Activated naive CD8-positive, alpha-beta T cell (primary cell): Measurements from ENCODE around the gene GLS.
A peak's percentile ranks its signal among the peaks of the same experiment; 100 is the strongest.

ENCODE experiments used
- H3K27ac Mint-ChIP-seq: one replicate; pipeline ENCODE4 v1.8.0; 2021; ENCODE audit warnings: mixed read lengths
- H3K27me3 Mint-ChIP-seq: one replicate; pipeline ENCODE4 v1.8.0; 2021; ENCODE audit warnings: mixed read lengths
- H3K36me3 Mint-ChIP-seq: one replicate; pipeline ENCODE4 v1.8.0; 2021; ENCODE audit warnings: mixed read lengths
- H3K4me1 Mint-ChIP-seq: one replicate; pipeline ENCODE4 v1.8.0; 2021; ENCODE audit warnings: low read depth, mixed read lengths
- H3K4me3 Mint-ChIP-seq: one replicate; pipeline ENCODE4 v1.8.0; 2021; ENCODE audit warnings: mild to moderate bottlenecking, mixed read lengths
- H3K9me3 Mint-ChIP-seq: one replicate; pipeline ENCODE4 v1.8.0; 2021; ENCODE audit warnings: low read depth, mixed read lengths

The GLS gene

DNA sequence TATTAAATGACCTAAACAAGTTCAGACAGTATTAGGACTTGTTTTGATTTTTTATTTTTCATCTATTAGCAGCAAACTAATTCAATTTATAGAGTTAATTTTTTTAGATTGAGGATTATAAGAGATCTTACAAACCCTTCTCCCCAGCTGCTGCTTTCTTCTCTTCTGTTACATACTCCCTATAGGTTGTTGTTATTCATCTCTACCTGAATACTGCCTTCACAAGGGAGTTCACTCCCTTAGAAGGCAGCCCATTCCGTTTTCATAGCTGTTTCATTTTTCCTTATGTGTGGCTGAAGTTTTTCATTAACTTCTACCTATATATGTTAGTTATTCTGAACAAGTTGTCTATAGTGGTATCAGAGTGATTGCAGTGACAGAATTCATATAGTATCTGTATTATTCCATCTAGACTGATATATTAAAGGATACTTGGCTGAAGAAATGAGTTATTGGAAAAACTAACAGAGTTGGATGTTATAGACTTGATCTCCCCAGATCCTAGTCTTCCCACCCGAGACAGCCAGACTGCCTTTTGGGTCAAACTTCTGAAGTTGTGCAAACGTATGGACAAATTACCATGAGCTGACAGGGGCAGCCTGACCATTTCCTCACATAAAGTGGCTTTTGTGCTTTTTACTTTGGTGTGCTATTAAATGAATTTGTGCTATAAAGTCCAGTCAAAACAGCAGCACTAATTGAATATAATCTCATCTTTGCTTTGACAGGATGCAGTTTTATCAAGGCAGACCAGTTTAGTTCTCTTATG, 8.7 kb downstream of the GLS start:
- H3K27me3 Mint-ChIP-seq = no peaks in the 10 kb centered on the region
- H3K9me3 Mint-ChIP-seq = no peaks in the 10 kb centered on the region
- H3K36me3 Mint-ChIP-seq = peaks cover 18% of the 10 kb centered on the region
- peak overlapping the region; percentile 76 for H3K4me3 Mint-ChIP-seq
- H3K27ac Mint-ChIP-seq = peak overlapping the region; percentile 82
- peaks cover 86% of the 10 kb centered on the region for H3K4me1 Mint-ChIP-seq

- Mint-ChIP-seq H3K4me1 (peaks cover 77% of the 10 kb centered on the region), H3K36me3 (peaks cover 18% of the 10 kb centered on the region), H3K9me3 (no peaks in the 10 kb centered on the region), H3K4me3 (peak overlapping the region; percentile 20), H3K27me3 (no peaks in the 10 kb centered on the region), H3K27ac (peak overlapping the region; percentile 79)
These were observed 10.8 kb downstream of the GLS start for GRCh38 chr2:190891372-190891771.

GRCh38 chr2:190891889-190892288, 11.3 kb downstream of the GLS start:
- peak overlapping the region; percentile 89 for H3K27ac Mint-ChIP-seq

DNA sequence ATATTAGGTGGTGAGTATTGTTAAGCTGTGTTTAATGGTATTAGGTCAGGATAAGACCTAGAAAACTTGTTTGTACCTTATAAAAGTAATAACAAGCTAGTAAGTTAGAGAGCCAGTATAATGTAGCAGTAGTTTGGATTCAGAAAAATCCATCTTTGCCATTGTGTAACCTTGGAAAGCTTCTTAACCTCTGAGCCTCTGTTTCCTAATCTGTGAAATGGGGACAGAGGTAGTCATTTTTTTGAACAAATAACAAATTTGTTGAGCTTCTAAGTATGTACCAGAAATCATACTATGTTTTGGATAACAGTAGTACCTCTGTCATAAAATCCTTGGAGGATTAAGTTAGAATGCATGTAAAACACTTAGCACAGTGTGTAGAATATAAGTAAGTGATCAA, 12.5 kb downstream of the GLS start:
- Mint-ChIP-seq H3K4me1 (peaks cover 64% of the 10 kb centered on the region), H3K4me3 (no peak overlapping the region), H3K36me3 (peaks cover 18% of the 10 kb centered on the region), H3K9me3 (no peaks in the 10 kb centered on the region), H3K27me3 (no peaks in the 10 kb centered on the region), H3K27ac (peak overlapping the region; percentile 22)

More at GRCh38 chr2:190891889-190892288, 11.3 kb downstream of the GLS start:
- Mint-ChIP-seq H3K27me3 (no peaks in the 10 kb centered on the region), H3K9me3 (no peaks in the 10 kb centered on the region), H3K4me3 (no peak overlapping the region), H3K36me3 (peaks cover 21% of the 10 kb centered on the region), H3K4me1 (peaks cover 76% of the 10 kb centered on the region)

GRCh38 chr2:190896477-190896876, 15.9 kb downstream of the GLS start:
- Mint-ChIP-seq H3K27ac (peak overlapping the region; percentile 36), H3K9me3 (no peaks in the 10 kb centered on the region), H3K4me3 (no peak overlapping the region), H3K27me3 (no peaks in the 10 kb centered on the region), H3K36me3 (peaks cover 8% of the 10 kb centered on the region), H3K4me1 (peaks cover 33% of the 10 kb centered on the region)

- peaks cover 20% of the 10 kb centered on the region for H3K4me1 Mint-ChIP-seq
- H3K36me3 Mint-ChIP-seq = peaks cover 15% of the 10 kb centered on the region
- no peak overlapping the region for H3K4me3 Mint-ChIP-seq
- no peaks in the 10 kb centered on the region for H3K9me3 Mint-ChIP-seq
- no peaks in the 10 kb centered on the region for H3K27me3 Mint-ChIP-seq
- peak overlapping the region; percentile 64 for H3K27ac Mint-ChIP-seq
These were observed 23.3 kb downstream of the GLS start for GRCh38 chr2:190903693-190904450.

GRCh38 chr2:190904640-190905261, 24.1 kb downstream of the GLS start:
- Mint-ChIP-seq H3K4me1 (peaks cover 22% of the 10 kb centered on the region), H3K9me3 (no peaks in the 10 kb centered on the region), H3K36me3 (peaks cover 15% of the 10 kb centered on the region), H3K27ac (peak overlapping the region; percentile 8), H3K4me3 (no peak overlapping the region), H3K27me3 (no peaks in the 10 kb centered on the region)

DNA sequence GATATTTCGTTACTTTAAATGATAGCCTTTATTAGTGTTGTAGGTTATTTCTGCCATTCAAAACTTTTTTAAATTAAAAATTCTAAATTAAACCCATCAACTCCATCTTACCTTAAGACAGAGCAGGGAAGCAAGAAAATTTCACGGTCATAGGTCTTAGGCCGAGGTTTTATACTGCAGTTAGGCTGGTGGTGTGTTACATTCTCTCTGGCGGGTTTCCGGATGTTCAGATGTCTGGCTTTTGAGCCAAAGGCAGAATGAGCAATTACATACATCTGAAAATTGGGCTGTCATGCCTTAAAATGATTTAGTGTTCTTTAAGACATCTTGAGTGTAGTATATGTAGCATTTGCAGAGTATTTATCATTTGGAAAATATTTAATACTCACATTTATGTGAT, 27.9 kb downstream of the GLS start:
- no peak overlapping the region for H3K4me3 Mint-ChIP-seq
- peaks cover 45% of the 10 kb centered on the region for H3K4me1 Mint-ChIP-seq
- peak overlapping the region; percentile 18 for H3K27ac Mint-ChIP-seq
- no peaks in the 10 kb centered on the region for H3K27me3 Mint-ChIP-seq
- H3K9me3 Mint-ChIP-seq = no peaks in the 10 kb centered on the region
- peaks cover 18% of the 10 kb centered on the region for H3K36me3 Mint-ChIP-seq

DNA sequence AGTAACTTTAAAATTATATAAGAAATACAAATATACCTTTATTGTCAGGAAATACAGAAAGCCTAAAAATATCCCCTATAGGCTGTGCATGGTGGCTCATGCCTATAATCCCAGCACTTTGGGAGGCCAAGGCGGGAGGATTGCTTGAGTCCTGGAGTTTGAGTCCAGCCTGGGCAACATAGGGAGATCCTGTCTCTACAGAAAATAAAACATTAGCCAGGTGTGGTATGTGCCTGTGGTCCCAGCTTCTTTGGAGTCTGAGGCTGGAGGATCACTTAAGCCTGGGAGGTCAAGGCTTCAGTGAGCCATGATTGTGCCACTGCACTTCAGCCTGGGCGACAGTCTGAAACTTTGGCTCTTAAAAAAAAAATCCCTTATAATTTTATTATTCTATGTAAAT, 29.1 kb downstream of the GLS start:
- Mint-ChIP-seq H3K36me3 (peaks cover 21% of the 10 kb centered on the region), H3K27me3 (no peaks in the 10 kb centered on the region), H3K4me1 (peaks cover 41% of the 10 kb centered on the region), H3K27ac (no peak overlapping the region), H3K4me3 (no peak overlapping the region), H3K9me3 (no peaks in the 10 kb centered on the region)

GRCh38 chr2:190910341-190911136, 29.9 kb downstream of the GLS start:
- H3K27me3 Mint-ChIP-seq = no peaks in the 10 kb centered on the region
- H3K36me3 Mint-ChIP-seq = peaks cover 20% of the 10 kb centered on the region
- no peaks in the 10 kb centered on the region for H3K9me3 Mint-ChIP-seq
- H3K4me3 Mint-ChIP-seq = peak overlapping the region; percentile 44
- peak overlapping the region; percentile 70 for H3K27ac Mint-ChIP-seq
- H3K4me1 Mint-ChIP-seq = peaks cover 40% of the 10 kb centered on the region

DNA sequence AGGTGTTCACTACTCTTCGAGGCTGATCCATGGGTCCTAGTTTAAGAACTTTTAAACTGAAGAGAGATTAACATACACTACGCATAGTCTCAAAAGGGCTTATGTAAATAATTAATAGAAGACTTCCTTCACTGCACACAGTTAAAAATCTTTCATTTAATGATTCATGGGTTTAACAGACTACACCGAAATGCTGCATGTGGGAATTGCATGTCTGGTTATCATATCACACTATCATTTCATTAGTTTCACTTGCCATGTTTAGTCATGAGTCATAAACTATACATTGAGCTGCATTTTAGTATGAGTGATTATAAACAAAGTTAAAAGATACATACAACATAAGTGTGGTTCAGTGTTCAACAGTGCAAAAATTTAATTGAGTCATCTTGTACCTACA, 31.2 kb downstream of the GLS start:
- Mint-ChIP-seq H3K9me3 (no peaks in the 10 kb centered on the region), H3K4me3 (peak overlapping the region; percentile 30), H3K27me3 (no peaks in the 10 kb centered on the region), H3K27ac (peak overlapping the region; percentile 78), H3K36me3 (peaks cover 21% of the 10 kb centered on the region), H3K4me1 (peaks cover 51% of the 10 kb centered on the region)

- Mint-ChIP-seq H3K27ac (peak overlapping the region; percentile 5), H3K4me3 (no peak overlapping the region), H3K9me3 (no peaks in the 10 kb centered on the region)
These were observed 32.1 kb downstream of the GLS start for GRCh38 chr2:190912726-190913125.

DNA sequence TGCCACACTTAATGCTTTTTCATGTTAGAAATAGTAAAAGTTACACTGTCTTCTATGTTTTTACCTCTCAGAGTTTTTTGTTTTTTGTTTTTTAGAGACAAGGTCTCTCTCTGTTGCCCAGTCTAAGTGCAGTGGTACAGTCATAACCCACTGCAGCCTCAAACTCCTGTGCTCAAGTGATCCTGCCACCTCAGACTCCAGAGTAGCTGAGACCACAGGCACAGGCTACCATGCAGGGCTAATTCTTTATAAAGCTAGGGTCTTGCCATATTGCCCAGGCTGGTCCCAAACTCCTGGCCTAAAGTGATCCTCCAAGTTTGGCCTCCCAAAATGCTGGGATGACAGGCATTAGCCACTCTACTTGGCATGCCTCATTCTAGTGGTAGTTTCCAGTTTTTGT, 33.1 kb downstream of the GLS start:
- H3K4me1 Mint-ChIP-seq = peaks cover 66% of the 10 kb centered on the region
- H3K4me3 Mint-ChIP-seq = no peak overlapping the region
- peak overlapping the region; percentile 70 for H3K27ac Mint-ChIP-seq
- H3K27me3 Mint-ChIP-seq = no peaks in the 10 kb centered on the region
- H3K9me3 Mint-ChIP-seq = no peaks in the 10 kb centered on the region
- peaks cover 27% of the 10 kb centered on the region for H3K36me3 Mint-ChIP-seq

More at GRCh38 chr2:190912726-190913125, 32.1 kb downstream of the GLS start:
- H3K36me3 Mint-ChIP-seq = peaks cover 24% of the 10 kb centered on the region
- H3K27me3 Mint-ChIP-seq = no peaks in the 10 kb centered on the region
- H3K4me1 Mint-ChIP-seq = peaks cover 57% of the 10 kb centered on the region

GRCh38 chr2:190916829-190917228, 36.2 kb downstream of the GLS start:
- Mint-ChIP-seq H3K27ac (no peak overlapping the region), H3K27me3 (no peaks in the 10 kb centered on the region), H3K4me3 (no peak overlapping the region), H3K4me1 (peaks cover 51% of the 10 kb centered on the region), H3K36me3 (peaks cover 25% of the 10 kb centered on the region), H3K9me3 (no peaks in the 10 kb centered on the region)
